H9 (cell line): ENCODE measurements around the gene COPS9. TPM values are rescaled to one million over a fixed set of nuclear protein-coding genes. Genes with fewer than 3 reads are reported as not detected.

Experiments used
- DNase-seq: peaks from one replicate; pipeline ENCODE4 v3.0.0-alpha.2; 2017
- H2AFZ ChIP-seq: one replicate; pipeline ENCODE4 v1.6.1; 2013; ENCODE audit warnings: mild to moderate bottlenecking, low read length, control low read depth, moderate library complexity
- H2AK5ac ChIP-seq: 2 replicates; pipeline ENCODE4 v1.6.1; 2013; ENCODE audit warnings: low read length, control low read depth, mixed read lengths; ENCODE audit not compliant: insufficient read length
- H2BK120ac ChIP-seq: one replicate; pipeline ENCODE4 v1.6.1; 2013; ENCODE audit warnings: low read depth, mild to moderate bottlenecking, low read length, control low read depth, inconsistent platforms; ENCODE audit not compliant: poor library complexity, severe bottlenecking
- H2BK12ac ChIP-seq: 2 replicates; pipeline ENCODE4 v1.6.1; 2013; ENCODE audit warnings: low read length, control low read depth, mixed read lengths, low read depth; ENCODE audit not compliant: insufficient read length
- H2BK15ac ChIP-seq: 2 replicates; pipeline ENCODE4 v1.6.1; 2013; ENCODE audit warnings: low read depth, low read length, control low read depth
- H2BK20ac ChIP-seq: one replicate; pipeline ENCODE4 v1.6.1; 2013; ENCODE audit warnings: low read depth, mild to moderate bottlenecking, low read length, control low read depth, inconsistent platforms; ENCODE audit not compliant: poor library complexity, severe bottlenecking
- H2BK5ac ChIP-seq: 2 replicates; pipeline ENCODE4 v1.6.1; 2013; ENCODE audit warnings: low read length, control low read depth, mixed read lengths; ENCODE audit not compliant: insufficient read length
- H3K14ac ChIP-seq: 2 replicates; pipeline ENCODE4 v1.6.1; 2013; ENCODE audit warnings: low read length, control low read depth; ENCODE audit not compliant: insufficient read depth
- H3K18ac ChIP-seq: 2 replicates; pipeline ENCODE4 v1.6.1; 2013; ENCODE audit warnings: low read depth, mild to moderate bottlenecking, mixed read lengths, low read length, control low read depth; ENCODE audit not compliant: insufficient read length
- H3K23ac ChIP-seq: 2 replicates; pipeline ENCODE4 v1.6.1; 2013; ENCODE audit warnings: low read length, control low read depth, mixed read lengths, low read depth; ENCODE audit not compliant: insufficient read length
- H3K23me2 ChIP-seq: 2 replicates; pipeline ENCODE4 v1.6.1; 2013; ENCODE audit warnings: low read depth, mild to moderate bottlenecking, mixed read lengths, low read length, control low read depth; ENCODE audit not compliant: insufficient read length, poor library complexity, severe bottlenecking
- H3K27ac ChIP-seq: 2 replicates; pipeline ENCODE4 v1.5.1; 2013; ENCODE audit warnings: low read length, control low read depth, mixed read lengths, low read depth; ENCODE audit not compliant: insufficient read length
- H3K27me3 ChIP-seq: 2 replicates; pipeline ENCODE4 v1.6.1; 2013; ENCODE audit warnings: low read length, control low read depth, inconsistent platforms; ENCODE audit not compliant: insufficient read depth
- H3K4ac ChIP-seq: 2 replicates; pipeline ENCODE4 v1.6.1; 2013; ENCODE audit warnings: low read depth, mild to moderate bottlenecking, control low read depth, inconsistent platforms, low read length, moderate library complexity
- H3K4me1 ChIP-seq: 2 replicates; pipeline ENCODE4 v1.6.1; 2013; ENCODE audit warnings: low read length, control low read depth, inconsistent platforms; ENCODE audit not compliant: insufficient read depth
- H3K4me2 ChIP-seq: 2 replicates; pipeline ENCODE4 v1.6.1; 2013; ENCODE audit warnings: low read length, control low read depth, mixed read lengths; ENCODE audit not compliant: insufficient read length, insufficient read depth
- H3K56ac ChIP-seq: 2 replicates; pipeline ENCODE4 v1.6.1; 2013; ENCODE audit warnings: low read depth, mild to moderate bottlenecking, mixed read lengths, low read length, control low read depth; ENCODE audit not compliant: insufficient read length
- H3K79me1 ChIP-seq: 2 replicates; pipeline ENCODE4 v1.6.1; 2013; ENCODE audit warnings: low read depth, mild to moderate bottlenecking, moderate library complexity, low read length, control low read depth, inconsistent platforms; ENCODE audit not compliant: insufficient read depth, poor library complexity, severe bottlenecking
- H3K79me2 ChIP-seq: 2 replicates; pipeline ENCODE4 v1.6.1; 2013; ENCODE audit warnings: low read length, control low read depth, inconsistent platforms; ENCODE audit not compliant: insufficient read depth
- H3K9ac ChIP-seq: 2 replicates; pipeline ENCODE4 v1.6.1; 2013; ENCODE audit warnings: low read length, control low read depth, mixed read lengths; ENCODE audit not compliant: insufficient read length; ENCODE audit errors: extremely low read depth
- H3K9me3 ChIP-seq: one replicate; pipeline ENCODE4 v1.6.1; 2013; ENCODE audit warnings: low read depth, low read length, inconsistent platforms; ENCODE audit not compliant: control insufficient read depth
- H3T11ph ChIP-seq: one replicate; pipeline ENCODE4 v1.6.1; 2013; ENCODE audit warnings: mild to moderate bottlenecking, low read length, control low read depth, inconsistent platforms
- H4K20me1 ChIP-seq: one replicate; pipeline ENCODE4 v1.6.1; 2013; ENCODE audit not compliant: control insufficient read depth, insufficient read length, insufficient read depth
- H4K5ac ChIP-seq: 2 replicates; pipeline ENCODE4 v1.6.1; 2013; ENCODE audit warnings: low read depth, mild to moderate bottlenecking, mixed read lengths, low read length, control low read depth; ENCODE audit not compliant: insufficient read length
- H4K8ac ChIP-seq: replicated peaks from 2 replicates; pipeline ENCODE4 v1.6.1; 2013; ENCODE audit warnings: low read length, control low read depth, mixed read lengths, low read depth; ENCODE audit not compliant: insufficient read length
- H4K91ac ChIP-seq: 2 replicates; pipeline ENCODE4 v1.6.1; 2013; ENCODE audit warnings: low read depth, mild to moderate bottlenecking, moderate library complexity, mixed read lengths, low read length, control low read depth; ENCODE audit not compliant: insufficient read length
- H3K27ac Mint-ChIP-seq, 3 experiments: 2 replicates in 2 of 3; 3 replicates in 1 of 3; pipeline ENCODE4 v1.8.0; 2020 to 2021; ENCODE audit warnings: mixed read lengths in 3 of 3, mild to moderate bottlenecking in 1 of 3, moderate library complexity in 1 of 3
- H3K27me3 Mint-ChIP-seq: 2 replicates; pipeline ENCODE4 v1.8.0; 2021; ENCODE audit warnings: low read depth, mild to moderate bottlenecking, moderate library complexity, mixed read lengths
- H3K36me3 Mint-ChIP-seq, 3 experiments: 2 replicates in 2 of 3; 3 replicates in 1 of 3; pipeline ENCODE4 v1.8.0; 2020 to 2021; ENCODE audit warnings: low read depth in 3 of 3, mixed read lengths in 3 of 3; ENCODE audit not compliant: insufficient read depth in 1 of 3
- H3K4me1 Mint-ChIP-seq, 2 experiments: 2 replicates each; pipeline ENCODE4 v1.8.0; 2020; ENCODE audit warnings: mixed read lengths in 2 of 2
- H3K4me3 Mint-ChIP-seq, 2 experiments: 2 replicates in 1 of 2; 3 replicates in 1 of 2; pipeline ENCODE4 v1.8.0; 2020 to 2021; ENCODE audit warnings: mild to moderate bottlenecking in 2 of 2, mixed read lengths in 2 of 2, moderate library complexity in 1 of 2
- H3K9me3 Mint-ChIP-seq, 2 experiments: 2 replicates in 1 of 2; 3 replicates in 1 of 2; pipeline ENCODE4 v1.8.0; 2020; ENCODE audit warnings: mild to moderate bottlenecking in 2 of 2, mixed read lengths in 2 of 2, moderate library complexity in 1 of 2
- WGBS: extraction: QIAGEN DNeasy Blood & Tissue Kit; methylation state at CpG from one replicate; pipeline ENCODE4 v1.1.7; 2013; ENCODE audit warnings: missing lambda C conversion rate, low lambda C conversion rate, mixed read lengths; ENCODE audit not compliant: insufficient read length; ENCODE audit errors: extremely low coverage; 5-methylcytosine and 5-hydroxymethylcytosine counted together
- total RNA-seq: library from RNA; stranded (reverse); gene quantifications from 2 replicates; pipeline ENCODE4 v1.2.1, GENCODE V29; 2021
- TF ChIP-seq, protein P1 (sequence below): fragments of 200-600 bp; sonication (generic); conservative IDR thresholded peaks from 3 replicates; pipeline ENCODE4 v1.8.0; 2021; ENCODE audit warnings: antibody characterized with exemption, mild to moderate bottlenecking

Gene COPS9
- total RNA-seq, 1 experiment from 2014 or later, result 142 TPM

DNA sequence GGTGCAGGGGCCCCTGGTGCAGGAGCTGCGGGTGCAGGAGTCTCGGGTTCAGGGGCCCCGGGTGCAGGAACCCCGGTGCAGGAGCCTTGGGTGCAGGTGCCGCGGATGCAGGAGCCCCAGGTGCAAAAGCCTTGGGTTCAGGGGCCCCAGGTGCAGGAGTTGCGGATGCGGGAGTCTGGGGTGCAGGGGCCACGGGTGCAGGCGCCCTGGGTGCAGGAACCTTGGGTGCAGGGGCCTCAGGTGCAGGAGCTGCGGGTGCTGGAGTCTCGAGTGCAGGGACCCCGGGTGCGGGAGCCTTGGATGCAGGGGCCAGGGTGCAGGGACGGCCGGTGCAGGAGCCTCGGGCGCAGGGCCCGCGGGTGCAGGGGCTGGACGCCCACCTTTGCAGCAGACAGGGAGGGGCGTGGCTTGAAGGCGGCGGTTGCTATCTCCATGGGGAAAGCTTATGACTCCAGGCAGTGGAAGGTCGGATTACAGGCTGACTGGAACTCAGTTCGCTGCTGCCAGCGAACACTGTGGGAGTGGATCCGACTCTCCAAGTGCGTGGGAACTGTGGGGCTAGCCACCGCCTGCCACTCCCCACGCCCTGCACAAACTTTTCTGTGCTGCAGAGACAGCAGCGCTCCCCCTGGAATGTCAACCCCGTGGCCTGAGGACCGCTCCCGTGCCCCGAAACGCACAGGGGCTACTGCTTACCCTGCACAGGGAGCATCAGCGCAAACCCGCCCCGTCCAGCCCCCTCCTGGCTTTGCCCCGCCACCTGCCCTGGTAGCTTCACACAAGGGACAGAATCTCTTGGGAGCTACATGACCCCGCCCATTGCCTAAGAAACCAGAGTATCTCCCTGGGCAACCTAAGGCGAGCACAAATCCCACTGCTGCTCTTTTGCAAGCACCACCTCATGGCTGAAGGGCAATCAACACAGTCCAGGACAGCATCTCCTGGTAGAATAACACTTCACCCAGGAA lies 40.3 kb downstream of the COPS9 start:
- H3K79me2 ChIP-seq, result no peaks in the 10 kb centered on the region
- no peak overlapping the region for H2BK12ac ChIP-seq
- H3K27ac ChIP-seq, result no peak overlapping the region
- no peak overlapping the region for H4K91ac ChIP-seq
- Mint-ChIP-seq H3K9me3 (peaks cover 9 to 16% of the 10 kb centered on the region in 2 experiments), H3K4me3 (peak overlapping the region; percentile 64 to 79), H3K27me3 (peaks cover 56% of the 10 kb centered on the region), H3K27ac (no peak overlapping the region), H3K4me1 (peaks cover 12 to 13% of the 10 kb centered on the region in 2 experiments), H3K36me3 (peaks cover 0 to 5% (median 0%) of the 10 kb centered on the region in 3 experiments; a peak in 1 of 7 replicates)
- H2BK15ac ChIP-seq, result no peak overlapping the region
- DNase-seq, result peak; percentile 74
- no CpG with 5 or more reads among the region's 43 CpGs for WGBS
- H2BK20ac ChIP-seq, result no peak overlapping the region
- H3K14ac ChIP-seq, result no peak overlapping the region; the same call in 1 of the 2 replicates
- H3K18ac ChIP-seq, result no peak overlapping the region
- H3K27me3 ChIP-seq, result no peaks in the 10 kb centered on the region
- H4K20me1 ChIP-seq, result no peaks in the 10 kb centered on the region
- no peaks in the 10 kb centered on the region for H3K4me1 ChIP-seq
- H3K4ac ChIP-seq, result no peak overlapping the region
- no peak overlapping the region for H4K8ac ChIP-seq
- no peak overlapping the region for H3T11ph ChIP-seq
- H2BK5ac ChIP-seq, result no peak overlapping the region
- no peak overlapping the region for H3K56ac ChIP-seq
- peak overlapping the region; percentile 62 for H3K4me2 ChIP-seq
- H3K79me1 ChIP-seq, result no peaks in the 10 kb centered on the region
- H3K23me2 ChIP-seq, result peaks cover 6% of the 10 kb centered on the region
- H2BK120ac ChIP-seq, result no peak overlapping the region
- H3K23ac ChIP-seq, result no peak overlapping the region
- no peak overlapping the region for H2AK5ac ChIP-seq
- TF ChIP-seq, protein P1, sequence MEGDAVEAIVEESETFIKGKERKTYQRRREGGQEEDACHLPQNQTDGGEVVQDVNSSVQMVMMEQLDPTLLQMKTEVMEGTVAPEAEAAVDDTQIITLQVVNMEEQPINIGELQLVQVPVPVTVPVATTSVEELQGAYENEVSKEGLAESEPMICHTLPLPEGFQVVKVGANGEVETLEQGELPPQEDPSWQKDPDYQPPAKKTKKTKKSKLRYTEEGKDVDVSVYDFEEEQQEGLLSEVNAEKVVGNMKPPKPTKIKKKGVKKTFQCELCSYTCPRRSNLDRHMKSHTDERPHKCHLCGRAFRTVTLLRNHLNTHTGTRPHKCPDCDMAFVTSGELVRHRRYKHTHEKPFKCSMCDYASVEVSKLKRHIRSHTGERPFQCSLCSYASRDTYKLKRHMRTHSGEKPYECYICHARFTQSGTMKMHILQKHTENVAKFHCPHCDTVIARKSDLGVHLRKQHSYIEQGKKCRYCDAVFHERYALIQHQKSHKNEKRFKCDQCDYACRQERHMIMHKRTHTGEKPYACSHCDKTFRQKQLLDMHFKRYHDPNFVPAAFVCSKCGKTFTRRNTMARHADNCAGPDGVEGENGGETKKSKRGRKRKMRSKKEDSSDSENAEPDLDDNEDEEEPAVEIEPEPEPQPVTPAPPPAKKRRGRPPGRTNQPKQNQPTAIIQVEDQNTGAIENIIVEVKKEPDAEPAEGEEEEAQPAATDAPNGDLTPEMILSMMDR, result no peak
- no peak overlapping the region for H2AFZ ChIP-seq
- no peak overlapping the region for H3K9ac ChIP-seq
- H3K9me3 ChIP-seq, result no peaks in the 10 kb centered on the region
- no peak overlapping the region for H4K5ac ChIP-seq
